HL-60/S4 treated with phorbol 12-myristate 13-acetate at 8.2 ng/mL for 4 days and 3 days (cell line): ENCODE results near the gene ZACN.
"Not testable (repeated sequence)": the region's sequence is repeated elsewhere in the genome, so short reads cannot be mapped to it uniquely, and the experiment has no call there.

Experiments
- in situ Hi-C: fragments of 300-500 bp; cut with MboI; formaldehyde crosslinking; loops from 2 replicates; pipeline ENCODE4 v1.15.0; 2022; ENCODE audit warnings: low sequenced_read_pairs

The ZACN gene

GRCh38 chr17:76078860-76079534 is at the start of gene ZACN:
TSS of gene ZACN (plus strand) at chr17:76079182. CDS start at chr17:76079265, 83 bp downstream.
- in situ Hi-C loops, result no loop called here

- in situ Hi-C loops, result no loop called here
Observed at GRCh38 chr17:76032073-76032779, 46.8 kb upstream of the ZACN start.

- in situ Hi-C loops, result no loop called here
Observed at GRCh38 chr17:76032780-76033108, 46.2 kb upstream of the ZACN start.

GRCh38 chr17:76033139-76033538 is 45.8 kb upstream of the ZACN start:
- in situ Hi-C loops, result no loop called here

- in situ Hi-C loops, result no loop called here
Observed at GRCh38 chr17:76034428-76035350, 44.3 kb upstream of the ZACN start.

- in situ Hi-C loops, result no loop called here
Observed at GRCh38 chr17:76036497-76037261, 42.3 kb upstream of the ZACN start.

GRCh38 chr17:76038050-76038449 is 40.9 kb upstream of the ZACN start:
- in situ Hi-C loops, result no loop called here

- in situ Hi-C loops, result no loop called here
Observed at GRCh38 chr17:76039121-76039520, 39.9 kb upstream of the ZACN start.

- in situ Hi-C loops, result no loop called here
Observed at GRCh38 chr17:76040376-76040775, 38.6 kb upstream of the ZACN start.

GRCh38 chr17:76042868-76043267 is 36.1 kb upstream of the ZACN start:
- in situ Hi-C loops, result not testable (repeated sequence)

- in situ Hi-C loops, result not testable (repeated sequence)
Observed at GRCh38 chr17:76044475-76045007, 34.4 kb upstream of the ZACN start.

- in situ Hi-C loops, result no loop called here
Observed at GRCh38 chr17:76046064-76046463, 32.9 kb upstream of the ZACN start.

GRCh38 chr17:76048025-76048605 is 30.9 kb upstream of the ZACN start:
- in situ Hi-C loops, result no loop called here

- in situ Hi-C loops, result no loop called here
Observed at GRCh38 chr17:76048711-76049110, 30.3 kb upstream of the ZACN start.

- in situ Hi-C loops, result no loop called here
Observed at GRCh38 chr17:76049239-76049638, 29.7 kb upstream of the ZACN start.

- in situ Hi-C loops, result no loop called here
Observed at GRCh38 chr17:76049836-76050537, 29.0 kb upstream of the ZACN start.

- in situ Hi-C loops, result no loop called here
Observed at GRCh38 chr17:76050538-76051467, 28.2 kb upstream of the ZACN start.

GRCh38 chr17:76051561-76051960 is 27.4 kb upstream of the ZACN start:
- in situ Hi-C loops, result no loop called here
